Ovary (tissue), 3 donors: ENCODE measurements around the gene KRT33A.

Experiments
- EP300 ChIP-seq: sonication (generic); formaldehyde crosslinking; IDR thresholded peaks from one replicate; pipeline ENCODE4 v1.6.1; 2017; ENCODE audit warnings: antibody characterized with exemption
- TF ChIP-seq, protein P1 (sequence below), 3 donors: fragments of 450-650 bp in 2 of 3; fragments of 200-600 bp in 1 of 3; IDR thresholded peaks; one replicate each; pipeline versions ENCODE4 v1.5.1 to v1.8.0; 2016 to 2022; ENCODE audit warnings: antibody characterized with exemption in 3 of 3, mild to moderate bottlenecking in 1 of 3
- donor health status: DM: no; HTN: no; CAD: no.

DNA sequence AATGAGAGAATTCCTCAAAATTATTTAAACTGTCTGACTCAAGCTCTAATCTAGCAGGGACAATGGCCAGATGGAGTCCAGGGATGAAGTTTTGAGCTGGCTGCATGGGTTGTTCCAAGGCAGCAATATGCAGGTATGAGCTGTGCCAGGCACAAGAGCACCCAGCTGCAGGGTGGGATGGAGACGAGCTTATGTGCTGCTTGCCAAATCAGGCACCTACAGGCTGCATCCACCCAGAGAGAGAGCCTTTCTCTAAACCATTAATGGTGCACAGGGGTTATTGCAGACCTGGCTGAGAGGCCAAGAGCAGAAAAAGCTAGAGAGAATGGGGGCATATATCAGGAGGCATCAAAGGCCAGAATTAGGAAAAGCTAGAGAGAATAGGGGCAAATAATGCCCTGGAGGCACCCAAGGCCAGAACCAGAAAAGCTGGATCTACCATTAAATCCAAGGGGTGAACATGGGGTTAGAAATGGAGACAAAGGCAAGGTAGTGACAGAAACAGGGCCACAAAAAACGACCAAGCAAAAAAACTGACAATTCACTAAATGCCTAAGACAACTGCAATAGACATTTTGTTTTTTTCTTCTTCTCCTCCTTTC is 11.0 kb downstream of the KRT33A start:
- no peak for TF ChIP-seq EP300
- TF ChIP-seq, protein P1, sequence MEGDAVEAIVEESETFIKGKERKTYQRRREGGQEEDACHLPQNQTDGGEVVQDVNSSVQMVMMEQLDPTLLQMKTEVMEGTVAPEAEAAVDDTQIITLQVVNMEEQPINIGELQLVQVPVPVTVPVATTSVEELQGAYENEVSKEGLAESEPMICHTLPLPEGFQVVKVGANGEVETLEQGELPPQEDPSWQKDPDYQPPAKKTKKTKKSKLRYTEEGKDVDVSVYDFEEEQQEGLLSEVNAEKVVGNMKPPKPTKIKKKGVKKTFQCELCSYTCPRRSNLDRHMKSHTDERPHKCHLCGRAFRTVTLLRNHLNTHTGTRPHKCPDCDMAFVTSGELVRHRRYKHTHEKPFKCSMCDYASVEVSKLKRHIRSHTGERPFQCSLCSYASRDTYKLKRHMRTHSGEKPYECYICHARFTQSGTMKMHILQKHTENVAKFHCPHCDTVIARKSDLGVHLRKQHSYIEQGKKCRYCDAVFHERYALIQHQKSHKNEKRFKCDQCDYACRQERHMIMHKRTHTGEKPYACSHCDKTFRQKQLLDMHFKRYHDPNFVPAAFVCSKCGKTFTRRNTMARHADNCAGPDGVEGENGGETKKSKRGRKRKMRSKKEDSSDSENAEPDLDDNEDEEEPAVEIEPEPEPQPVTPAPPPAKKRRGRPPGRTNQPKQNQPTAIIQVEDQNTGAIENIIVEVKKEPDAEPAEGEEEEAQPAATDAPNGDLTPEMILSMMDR (IDR thresholded peaks at IDR 0.05) = no peak
